OCI-LY7 (cell line): ENCODE results near the gene YBX1.

ENCODE experiments used
- EZH2phosphoT487 ChIP-seq: fragments of 200-600 bp; sonication (generic); IDR thresholded peaks from 2 replicates; pipeline ENCODE4 v1.6.1; 2018; ENCODE audit warnings: low read depth, borderline replicate concordance, mild to moderate bottlenecking, mixed run types, antibody characterized with exemption, low read length, moderate library complexity, mixed read lengths
- TF ChIP-seq, protein P1 (sequence below): fragments of 200-600 bp; sonication (generic); conservative IDR thresholded peaks from 2 replicates; pipeline ENCODE4 v1.5.1; 2014; ENCODE audit warnings: mild to moderate bottlenecking, antibody characterized with exemption, low read length, moderate library complexity, mixed read lengths

DNA sequence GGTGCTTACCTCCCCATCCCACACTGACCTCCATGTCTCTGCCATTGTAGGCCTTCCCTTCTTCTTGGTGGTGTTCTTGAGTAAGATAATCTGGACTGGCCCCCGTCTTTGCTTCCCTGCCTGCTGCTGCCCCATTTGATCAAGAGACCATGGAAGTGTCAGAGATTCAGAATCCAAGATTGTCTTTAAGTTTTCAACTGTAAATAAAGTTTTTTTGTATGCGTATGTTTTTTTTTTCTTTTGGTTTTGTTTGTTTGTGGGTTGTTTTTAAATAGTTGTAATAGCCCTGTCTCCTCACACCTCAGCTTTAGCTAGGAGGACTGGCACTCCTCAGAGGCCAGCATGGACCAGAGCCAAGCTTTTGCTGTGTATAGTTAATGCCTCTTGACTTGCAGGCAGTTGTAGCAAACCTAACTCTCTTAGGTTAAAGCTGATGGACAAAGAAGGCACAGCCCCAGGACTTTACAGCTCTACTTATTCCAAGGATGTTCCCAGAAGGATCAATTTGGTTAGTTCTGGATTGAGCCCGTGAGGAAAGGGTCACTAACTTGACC lies 5.6 kb upstream of the YBX1 start:
- TF ChIP-seq, protein P1, sequence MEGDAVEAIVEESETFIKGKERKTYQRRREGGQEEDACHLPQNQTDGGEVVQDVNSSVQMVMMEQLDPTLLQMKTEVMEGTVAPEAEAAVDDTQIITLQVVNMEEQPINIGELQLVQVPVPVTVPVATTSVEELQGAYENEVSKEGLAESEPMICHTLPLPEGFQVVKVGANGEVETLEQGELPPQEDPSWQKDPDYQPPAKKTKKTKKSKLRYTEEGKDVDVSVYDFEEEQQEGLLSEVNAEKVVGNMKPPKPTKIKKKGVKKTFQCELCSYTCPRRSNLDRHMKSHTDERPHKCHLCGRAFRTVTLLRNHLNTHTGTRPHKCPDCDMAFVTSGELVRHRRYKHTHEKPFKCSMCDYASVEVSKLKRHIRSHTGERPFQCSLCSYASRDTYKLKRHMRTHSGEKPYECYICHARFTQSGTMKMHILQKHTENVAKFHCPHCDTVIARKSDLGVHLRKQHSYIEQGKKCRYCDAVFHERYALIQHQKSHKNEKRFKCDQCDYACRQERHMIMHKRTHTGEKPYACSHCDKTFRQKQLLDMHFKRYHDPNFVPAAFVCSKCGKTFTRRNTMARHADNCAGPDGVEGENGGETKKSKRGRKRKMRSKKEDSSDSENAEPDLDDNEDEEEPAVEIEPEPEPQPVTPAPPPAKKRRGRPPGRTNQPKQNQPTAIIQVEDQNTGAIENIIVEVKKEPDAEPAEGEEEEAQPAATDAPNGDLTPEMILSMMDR: no peak
- TF ChIP-seq EZH2phosphoT487: no peak
